Body of pancreas (tissue), 4 donors: Measurements from ENCODE around the gene XRCC5.

Source experiments
- CTCF ChIP-seq, 7 experiments: fragments of 450-650 bp in 4 of 7; fragments of 200-600 bp in 3 of 7; sonication (generic) in 3 of 7; IDR thresholded peaks; one replicate each; pipeline ENCODE4 v1.5.1; 2016 to 2019; ENCODE audit warnings: antibody characterized with exemption in 7 of 7
- POLR2A ChIP-seq, 3 donors: fragments of 450-650 bp; IDR thresholded peaks; one replicate each; pipeline ENCODE4 v1.6.1; 2016; ENCODE audit warnings: antibody characterized with exemption in 3 of 3, mild to moderate bottlenecking in 2 of 3

- TF ChIP-seq CTCF (IDR thresholded peaks at IDR 0.05) (no peak), POLR2A (IDR thresholded peaks at IDR 0.05) (no peak)
Observed at GRCh38 chr2:216094701-216095100, 14.4 kb upstream of the XRCC5 start.
